H9 (cell line): ENCODE data around the gene CROCC2. TPM values are rescaled to one million over a fixed set of nuclear protein-coding genes. Genes with fewer than 3 reads are reported as not detected.
A peak's percentile ranks its signal among the peaks of the same experiment; 100 is the strongest.

Experiments used
- DNase-seq: peaks from one replicate; pipeline ENCODE4 v3.0.0-alpha.2; 2017
- H2AFZ ChIP-seq: one replicate; pipeline ENCODE4 v1.6.1; 2013; ENCODE audit warnings: mild to moderate bottlenecking, low read length, control low read depth, moderate library complexity
- H2AK5ac ChIP-seq: 2 replicates; pipeline ENCODE4 v1.6.1; 2013; ENCODE audit warnings: low read length, control low read depth, mixed read lengths; ENCODE audit not compliant: insufficient read length
- H2BK120ac ChIP-seq: one replicate; pipeline ENCODE4 v1.6.1; 2013; ENCODE audit warnings: low read depth, mild to moderate bottlenecking, low read length, control low read depth, inconsistent platforms; ENCODE audit not compliant: poor library complexity, severe bottlenecking
- H2BK12ac ChIP-seq: 2 replicates; pipeline ENCODE4 v1.6.1; 2013; ENCODE audit warnings: low read length, control low read depth, mixed read lengths, low read depth; ENCODE audit not compliant: insufficient read length
- H2BK15ac ChIP-seq: 2 replicates; pipeline ENCODE4 v1.6.1; 2013; ENCODE audit warnings: low read depth, low read length, control low read depth
- H2BK20ac ChIP-seq: one replicate; pipeline ENCODE4 v1.6.1; 2013; ENCODE audit warnings: low read depth, mild to moderate bottlenecking, low read length, control low read depth, inconsistent platforms; ENCODE audit not compliant: poor library complexity, severe bottlenecking
- H2BK5ac ChIP-seq: 2 replicates; pipeline ENCODE4 v1.6.1; 2013; ENCODE audit warnings: low read length, control low read depth, mixed read lengths; ENCODE audit not compliant: insufficient read length
- H3K14ac ChIP-seq: 2 replicates; pipeline ENCODE4 v1.6.1; 2013; ENCODE audit warnings: low read length, control low read depth; ENCODE audit not compliant: insufficient read depth
- H3K18ac ChIP-seq: 2 replicates; pipeline ENCODE4 v1.6.1; 2013; ENCODE audit warnings: low read depth, mild to moderate bottlenecking, mixed read lengths, low read length, control low read depth; ENCODE audit not compliant: insufficient read length
- H3K23ac ChIP-seq: 2 replicates; pipeline ENCODE4 v1.6.1; 2013; ENCODE audit warnings: low read length, control low read depth, mixed read lengths, low read depth; ENCODE audit not compliant: insufficient read length
- H3K23me2 ChIP-seq: 2 replicates; pipeline ENCODE4 v1.6.1; 2013; ENCODE audit warnings: low read depth, mild to moderate bottlenecking, mixed read lengths, low read length, control low read depth; ENCODE audit not compliant: insufficient read length, poor library complexity, severe bottlenecking
- H3K27ac ChIP-seq: 2 replicates; pipeline ENCODE4 v1.5.1; 2013; ENCODE audit warnings: low read length, control low read depth, mixed read lengths, low read depth; ENCODE audit not compliant: insufficient read length
- H3K27me3 ChIP-seq: 2 replicates; pipeline ENCODE4 v1.6.1; 2013; ENCODE audit warnings: low read length, control low read depth, inconsistent platforms; ENCODE audit not compliant: insufficient read depth
- H3K4ac ChIP-seq: 2 replicates; pipeline ENCODE4 v1.6.1; 2013; ENCODE audit warnings: low read depth, mild to moderate bottlenecking, control low read depth, inconsistent platforms, low read length, moderate library complexity
- H3K4me1 ChIP-seq: 2 replicates; pipeline ENCODE4 v1.6.1; 2013; ENCODE audit warnings: low read length, control low read depth, inconsistent platforms; ENCODE audit not compliant: insufficient read depth
- H3K4me2 ChIP-seq: 2 replicates; pipeline ENCODE4 v1.6.1; 2013; ENCODE audit warnings: low read length, control low read depth, mixed read lengths; ENCODE audit not compliant: insufficient read length, insufficient read depth
- H3K56ac ChIP-seq: 2 replicates; pipeline ENCODE4 v1.6.1; 2013; ENCODE audit warnings: low read depth, mild to moderate bottlenecking, mixed read lengths, low read length, control low read depth; ENCODE audit not compliant: insufficient read length
- H3K79me1 ChIP-seq: 2 replicates; pipeline ENCODE4 v1.6.1; 2013; ENCODE audit warnings: low read depth, mild to moderate bottlenecking, moderate library complexity, low read length, control low read depth, inconsistent platforms; ENCODE audit not compliant: insufficient read depth, poor library complexity, severe bottlenecking
- H3K79me2 ChIP-seq: 2 replicates; pipeline ENCODE4 v1.6.1; 2013; ENCODE audit warnings: low read length, control low read depth, inconsistent platforms; ENCODE audit not compliant: insufficient read depth
- H3K9ac ChIP-seq: 2 replicates; pipeline ENCODE4 v1.6.1; 2013; ENCODE audit warnings: low read length, control low read depth, mixed read lengths; ENCODE audit not compliant: insufficient read length; ENCODE audit errors: extremely low read depth
- H3K9me3 ChIP-seq: one replicate; pipeline ENCODE4 v1.6.1; 2013; ENCODE audit warnings: low read depth, low read length, inconsistent platforms; ENCODE audit not compliant: control insufficient read depth
- H3T11ph ChIP-seq: one replicate; pipeline ENCODE4 v1.6.1; 2013; ENCODE audit warnings: mild to moderate bottlenecking, low read length, control low read depth, inconsistent platforms
- H4K20me1 ChIP-seq: one replicate; pipeline ENCODE4 v1.6.1; 2013; ENCODE audit not compliant: control insufficient read depth, insufficient read length, insufficient read depth
- H4K5ac ChIP-seq: 2 replicates; pipeline ENCODE4 v1.6.1; 2013; ENCODE audit warnings: low read depth, mild to moderate bottlenecking, mixed read lengths, low read length, control low read depth; ENCODE audit not compliant: insufficient read length
- H4K8ac ChIP-seq: replicated peaks from 2 replicates; pipeline ENCODE4 v1.6.1; 2013; ENCODE audit warnings: low read length, control low read depth, mixed read lengths, low read depth; ENCODE audit not compliant: insufficient read length
- H4K91ac ChIP-seq: 2 replicates; pipeline ENCODE4 v1.6.1; 2013; ENCODE audit warnings: low read depth, mild to moderate bottlenecking, moderate library complexity, mixed read lengths, low read length, control low read depth; ENCODE audit not compliant: insufficient read length
- H3K27ac Mint-ChIP-seq, 3 experiments: 2 replicates in 2 of 3; 3 replicates in 1 of 3; pipeline ENCODE4 v1.8.0; 2020 to 2021; ENCODE audit warnings: mixed read lengths in 3 of 3, mild to moderate bottlenecking in 1 of 3, moderate library complexity in 1 of 3
- H3K27me3 Mint-ChIP-seq: 2 replicates; pipeline ENCODE4 v1.8.0; 2021; ENCODE audit warnings: low read depth, mild to moderate bottlenecking, moderate library complexity, mixed read lengths
- H3K36me3 Mint-ChIP-seq, 3 experiments: 2 replicates in 2 of 3; 3 replicates in 1 of 3; pipeline ENCODE4 v1.8.0; 2020 to 2021; ENCODE audit warnings: low read depth in 3 of 3, mixed read lengths in 3 of 3; ENCODE audit not compliant: insufficient read depth in 1 of 3
- H3K4me1 Mint-ChIP-seq, 2 experiments: 2 replicates each; pipeline ENCODE4 v1.8.0; 2020; ENCODE audit warnings: mixed read lengths in 2 of 2
- H3K4me3 Mint-ChIP-seq, 2 experiments: 2 replicates in 1 of 2; 3 replicates in 1 of 2; pipeline ENCODE4 v1.8.0; 2020 to 2021; ENCODE audit warnings: mild to moderate bottlenecking in 2 of 2, mixed read lengths in 2 of 2, moderate library complexity in 1 of 2
- H3K9me3 Mint-ChIP-seq, 2 experiments: 2 replicates in 1 of 2; 3 replicates in 1 of 2; pipeline ENCODE4 v1.8.0; 2020; ENCODE audit warnings: mild to moderate bottlenecking in 2 of 2, mixed read lengths in 2 of 2, moderate library complexity in 1 of 2
- CTCF ChIP-seq: fragments of 200-600 bp; sonication (generic); conservative IDR thresholded peaks from 3 replicates; pipeline ENCODE4 v1.8.0; 2021; ENCODE audit warnings: antibody characterized with exemption, mild to moderate bottlenecking
- WGBS: extraction: QIAGEN DNeasy Blood & Tissue Kit; methylation state at CpG from one replicate; pipeline ENCODE4 v1.1.7; 2013; ENCODE audit warnings: missing lambda C conversion rate, low lambda C conversion rate, mixed read lengths; ENCODE audit not compliant: insufficient read length; ENCODE audit errors: extremely low coverage; 5-methylcytosine and 5-hydroxymethylcytosine counted together
- total RNA-seq: library from RNA; stranded (reverse); gene quantifications from 2 replicates; pipeline ENCODE4 v1.2.1, GENCODE V29; 2021

CROCC2 gene
- total RNA-seq, 1 experiment from 2014 or later = not detected

- no peak overlapping the region for H3K56ac ChIP-seq
- H3K27ac ChIP-seq = no peak overlapping the region
- no peak overlapping the region for H2BK120ac ChIP-seq
- no peak overlapping the region for H3T11ph ChIP-seq
- no peak overlapping the region for H2AK5ac ChIP-seq
- no CpG with 5 or more reads among the region's 4 CpGs for WGBS
- H2BK12ac ChIP-seq = no peak overlapping the region
- no peak overlapping the region for H3K9ac ChIP-seq
- H3K27ac Mint-ChIP-seq = peak overlapping the region in 1 of 3 experiments; percentile 70; a peak in 1 of 7 replicates
- no peaks in the 10 kb centered on the region for H3K36me3 Mint-ChIP-seq
- H3K9me3 Mint-ChIP-seq = no peaks in the 10 kb centered on the region
- no peaks in the 10 kb centered on the region for H4K20me1 ChIP-seq
- H4K8ac ChIP-seq = no peak overlapping the region
- H3K79me2 ChIP-seq = no peaks in the 10 kb centered on the region
- no peak overlapping the region for H2BK20ac ChIP-seq
- H3K23ac ChIP-seq = no peak overlapping the region
- H3K18ac ChIP-seq = no peak overlapping the region
- no peaks in the 10 kb centered on the region for H3K9me3 ChIP-seq
- no peaks in the 10 kb centered on the region for H3K79me1 ChIP-seq
- H3K23me2 ChIP-seq = no peaks in the 10 kb centered on the region
- H3K4me3 Mint-ChIP-seq = no peak overlapping the region
- no peak overlapping the region for H3K4ac ChIP-seq
- H3K4me1 Mint-ChIP-seq = peaks cover 2 to 4% of the 10 kb centered on the region in 2 experiments; a peak in 2 of 4 replicates
- H2BK15ac ChIP-seq = no peak overlapping the region
- no peaks in the 10 kb centered on the region for H3K27me3 ChIP-seq
- H3K14ac ChIP-seq = no peak overlapping the region
- H3K4me1 ChIP-seq = no peaks in the 10 kb centered on the region
- no peak for TF ChIP-seq CTCF
- H2AFZ ChIP-seq = no peak overlapping the region
- H2BK5ac ChIP-seq = no peak overlapping the region
- no peak overlapping the region for H3K4me2 ChIP-seq
- DNase-seq = no peak
- H4K91ac ChIP-seq = no peak overlapping the region
- H4K5ac ChIP-seq = no peak overlapping the region
- peaks cover 2% of the 10 kb centered on the region for H3K27me3 Mint-ChIP-seq
Observed at GRCh38 chr2:240920783-240921231, 14.7 kb downstream of the CROCC2 start.
